Parathyroid adenoma (tissue), 2 donors: ENCODE results near the gene NRXN3.

Experiments used
- H2AFZ ChIP-seq: fragments of 300-600 bp; sonication (generic); one replicate; pipeline ENCODE4 v1.7.0; 2017; ENCODE audit warnings: antibody characterized with exemption, mild to moderate bottlenecking
- H3K27ac ChIP-seq: fragments of 300-600 bp; sonication (generic); one replicate; pipeline ENCODE4 v1.7.0; 2017
- H3K27me3 ChIP-seq: fragments of 300-600 bp; sonication (generic); one replicate; pipeline ENCODE4 v1.7.0; 2017; ENCODE audit warnings: low read length; ENCODE audit not compliant: control insufficient read depth, insufficient read depth
- H3K36me3 ChIP-seq: fragments of 300-600 bp; sonication (generic); one replicate; pipeline ENCODE4 v1.7.0; 2017; ENCODE audit warnings: low read length; ENCODE audit not compliant: control insufficient read depth, insufficient read depth
- H3K4me1 ChIP-seq: fragments of 300-600 bp; sonication (generic); one replicate; pipeline ENCODE4 v1.7.0; 2017; ENCODE audit warnings: control low read depth
- H3K4me2 ChIP-seq: fragments of 300-600 bp; sonication (generic); one replicate; pipeline ENCODE4 v1.7.0; 2017; ENCODE audit warnings: low read length
- H3K4me3 ChIP-seq: fragments of 300-600 bp; sonication (generic); one replicate; pipeline ENCODE4 v1.7.0; 2017; ENCODE audit warnings: low read depth, low read length
- H3K79me2 ChIP-seq: fragments of 300-600 bp; sonication (generic); one replicate; pipeline ENCODE4 v1.7.0; 2017; ENCODE audit warnings: control low read depth
- H3K9ac ChIP-seq: fragments of 300-600 bp; sonication (generic); one replicate; pipeline ENCODE4 v1.7.0; 2017; ENCODE audit warnings: mild to moderate bottlenecking
- H3K9me3 ChIP-seq: fragments of 300-600 bp; sonication (generic); one replicate; pipeline ENCODE4 v1.7.0; 2017; ENCODE audit warnings: low read length; ENCODE audit not compliant: control insufficient read depth
- CTCF ChIP-seq: fragments of 300-600 bp; sonication (generic); IDR thresholded peaks from one replicate; pipeline ENCODE4 v1.7.0; 2017; ENCODE audit warnings: antibody characterized with exemption, mild to moderate bottlenecking
- donor health status: primary hyperparathyroidism.

NRXN3 gene

GRCh38 chr14:79150226-79150625 lies 980.1 kb downstream of the NRXN3 start:
- no peaks in the 10 kb centered on the region for H3K79me2 ChIP-seq
- no peak overlapping the region for H3K27ac ChIP-seq
- H3K9me3 ChIP-seq: no peaks in the 10 kb centered on the region
- H3K9ac ChIP-seq: no peak overlapping the region
- no peaks in the 10 kb centered on the region for H3K4me1 ChIP-seq
- H3K36me3 ChIP-seq: no peaks in the 10 kb centered on the region
- H3K4me2 ChIP-seq: no peak overlapping the region
- TF ChIP-seq CTCF: no peak
- H3K4me3 ChIP-seq: no peak overlapping the region
- H2AFZ ChIP-seq: no peak overlapping the region
- no peaks in the 10 kb centered on the region for H3K27me3 ChIP-seq

DNA sequence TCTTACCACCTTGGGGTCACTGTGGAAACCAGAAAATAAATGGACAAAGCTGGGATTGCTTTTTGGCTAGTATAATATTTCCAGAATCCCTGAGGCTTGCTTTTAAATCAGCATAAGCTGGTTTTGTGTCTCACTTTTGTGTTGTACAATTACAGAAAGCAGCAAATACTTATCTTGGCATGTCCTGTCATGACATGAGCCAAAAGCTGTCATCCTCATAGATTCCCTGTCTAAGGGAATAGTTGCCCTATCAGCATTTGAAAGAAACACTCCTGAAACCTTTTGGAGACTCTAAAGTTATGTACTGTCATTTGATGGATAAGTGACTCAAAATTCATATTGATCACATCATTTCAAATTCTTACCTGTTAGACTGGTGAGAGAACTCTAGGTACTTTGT lies 987.2 kb downstream of the NRXN3 start:
- no peak for TF ChIP-seq CTCF
- Histone ChIP-seq H3K27ac (no peak overlapping the region), H2AFZ (no peak overlapping the region)

DNA sequence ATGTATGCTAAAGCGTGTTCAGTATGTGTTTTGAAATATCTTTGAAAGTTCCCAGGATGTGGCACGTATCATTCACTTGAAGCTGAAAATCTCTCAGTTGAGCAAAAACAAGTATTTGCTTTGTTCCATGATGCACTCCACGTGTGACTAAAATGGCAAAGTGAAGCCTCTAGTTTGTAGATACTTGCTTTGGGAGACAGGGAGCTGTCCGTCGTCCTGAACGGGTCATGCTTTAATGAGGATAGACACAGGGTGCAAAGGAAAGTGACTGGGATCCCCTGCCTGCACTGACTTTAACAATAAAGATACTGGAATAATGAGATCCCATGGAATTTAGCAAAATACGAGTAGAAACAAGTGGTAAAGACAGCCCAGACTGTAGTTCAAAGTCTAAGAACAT lies 991.4 kb downstream of the NRXN3 start:
- Histone ChIP-seq H3K4me3 (no peak overlapping the region), H3K36me3 (no peaks in the 10 kb centered on the region)
- TF ChIP-seq CTCF: no peak

More for the DNA sequence above, 987.2 kb downstream of the NRXN3 start:
- Histone ChIP-seq H3K27me3 (no peaks in the 10 kb centered on the region), H3K4me3 (no peak overlapping the region), H3K4me1 (no peaks in the 10 kb centered on the region), H3K9ac (no peak overlapping the region), H3K79me2 (no peaks in the 10 kb centered on the region), H3K9me3 (no peaks in the 10 kb centered on the region), H3K36me3 (no peaks in the 10 kb centered on the region), H3K4me2 (no peak overlapping the region)

GRCh38 chr14:79162833-79163232 lies 992.7 kb downstream of the NRXN3 start:
- Histone ChIP-seq H3K27me3 (no peaks in the 10 kb centered on the region), H3K27ac (no peak overlapping the region), H3K9me3 (no peaks in the 10 kb centered on the region), H3K4me2 (no peak overlapping the region), H3K9ac (no peak overlapping the region), H3K79me2 (no peaks in the 10 kb centered on the region), H3K4me3 (no peak overlapping the region), H3K4me1 (peaks cover 5% of the 10 kb centered on the region), H2AFZ (no peak overlapping the region), H3K36me3 (no peaks in the 10 kb centered on the region)
- TF ChIP-seq CTCF: no peak

More for the DNA sequence above, 991.4 kb downstream of the NRXN3 start:
- Histone ChIP-seq H3K9ac (no peak overlapping the region), H3K4me1 (peaks cover 5% of the 10 kb centered on the region), H3K79me2 (no peaks in the 10 kb centered on the region), H2AFZ (no peak overlapping the region), H3K27ac (no peak overlapping the region), H3K4me2 (no peak overlapping the region), H3K9me3 (no peaks in the 10 kb centered on the region), H3K27me3 (no peaks in the 10 kb centered on the region)

DNA sequence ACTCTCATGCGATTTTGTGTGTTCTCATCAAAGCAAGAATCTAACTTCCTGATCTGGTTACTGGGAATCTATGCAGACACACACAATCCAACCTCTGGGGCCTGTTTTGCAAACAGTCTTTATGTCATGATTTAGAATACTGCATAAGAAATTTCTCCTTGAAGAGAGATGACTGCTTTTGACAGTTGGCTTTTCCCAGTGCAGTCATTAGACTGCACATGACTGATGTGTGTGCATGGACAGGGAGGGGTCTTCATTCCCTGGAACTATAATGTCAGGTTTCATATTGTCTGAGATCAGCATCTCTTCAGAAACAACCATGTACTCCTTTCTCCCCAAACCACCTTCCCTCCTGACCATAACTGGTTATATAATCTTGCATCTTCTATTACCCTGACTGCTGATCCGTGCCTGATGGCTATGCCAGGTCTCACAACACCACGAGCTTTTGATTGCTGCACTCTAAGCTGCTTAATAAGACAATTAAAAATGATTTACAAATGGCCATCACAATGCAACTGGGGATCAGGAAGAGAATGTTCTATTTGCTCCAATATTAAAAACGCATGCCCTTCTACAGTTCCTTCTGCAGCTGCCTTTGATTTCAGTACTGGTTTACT lies 995.4 kb downstream of the NRXN3 start:
- TF ChIP-seq CTCF: no peak

More for the DNA sequence above, 995.4 kb downstream of the NRXN3 start:
- H3K9me3 ChIP-seq: no peaks in the 10 kb centered on the region
- no peak overlapping the region for H3K4me3 ChIP-seq
- no peak overlapping the region for H3K27ac ChIP-seq
- no peaks in the 10 kb centered on the region for H3K79me2 ChIP-seq
- H3K9ac ChIP-seq: no peak overlapping the region
- peak overlapping the region; percentile 4 for H2AFZ ChIP-seq
- no peak overlapping the region for H3K4me2 ChIP-seq
- H3K4me1 ChIP-seq: peaks cover 5% of the 10 kb centered on the region
- H3K36me3 ChIP-seq: no peaks in the 10 kb centered on the region
- no peaks in the 10 kb centered on the region for H3K27me3 ChIP-seq
